ENCODE data around the gene JAML. TPM values are rescaled to one million over a fixed set of nuclear protein-coding genes. Genes with fewer than 3 reads are reported as not detected.
A peak's percentile ranks its signal among the peaks of the same experiment; 100 is the strongest.

Gene JAML
- total and polyA plus RNA-seq, 9 of the 15 experiments (the other 6 are each of a cell fraction or from before 2014, with no cell fraction given) = 0.05 to 0.32 (median 0.22) TPM; not detected in 4

GRCh38 chr11:118212781-118213191, 12.0 kb downstream of the JAML start (continued):
- TF ChIP-seq ATF6 (CRISPR knock-in tag; IDR thresholded peaks at IDR 0.05) (no peak), ZNF124 (CRISPR knock-in tag; IDR thresholded peaks at IDR 0.05) (no peak), ELK3 (CRISPR knock-in tag; IDR thresholded peaks at IDR 0.05) (no peak), TAL1 (IDR thresholded peaks at IDR 0.05) (no peak), TFAP4 (CRISPR knock-in tag; IDR thresholded peaks at IDR 0.05; ENCODE audit: borderline replicate concordance) (no peak), RBM25 (IDR thresholded peaks at IDR 0.05; ENCODE audit: low read depth, low read length, severe bottlenecking) (peak; percentile 64), GTF2E2 (tag; IDR thresholded peaks at IDR 0.05) (no peak), KLF16 (IDR thresholded peaks at IDR 0.05) (no peak), ESRRA (IDR thresholded peaks at IDR 0.05; ENCODE audit: borderline replicate concordance, low read depth) (0 out of 2 replicates have a peak, but pooled peaks have one; percentile 17), ZBTB11 (CRISPR knock-in tag; IDR thresholded peaks at IDR 0.05) (peak in 1 of 3 experiments; percentile 63; a peak in 1 of 6 replicates), ADNP (tag; IDR thresholded peaks at IDR 0.05) (0 out of 2 replicates have a peak, but pooled peaks have one; percentile 54), SMARCA5 (IDR thresholded peaks at IDR 0.05) (peak; percentile 70; the same call in 1 of the 2 replicates), HEY1 (CRISPR knock-in tag; IDR thresholded peaks at IDR 0.05; ENCODE audit: borderline replicate concordance) (no peak), ZFP36 (IDR thresholded peaks at IDR 0.05; ENCODE audit: low read depth, low read length, partially characterized antibody) (no peak), ZNF282 (CRISPR knock-in tag; IDR thresholded peaks at IDR 0.05) (no peak), SPI1 (IDR thresholded peaks at IDR 0.05; ENCODE audit: borderline replicate concordance, low read depth, low read length) (peak; percentile 15; the same call in 1 of the 2 replicates), RCOR1 (IDR thresholded peaks at IDR 0.05; ENCODE audit: borderline replicate concordance in 1 of 2, low read depth in 2 of 2, low read length in 2 of 2) (0 out of 4 replicates have a peak, but pooled peaks of 1 of the 2 experiments have one; percentile 38), ZNF75A (CRISPR knock-in tag; IDR thresholded peaks at IDR 0.05) (no peak)
